ENCODE measurements around the gene FBXO21.
"Not testable (repeated sequence)": the region's sequence is repeated elsewhere in the genome, so short reads cannot be mapped to it uniquely, and the experiment has no call there.

FBXO21 gene

GRCh38 chr12:117109943-117110635, 80.2 kb downstream of the FBXO21 start:
- no peak for DNase-seq (ENCODE audit: extremely low read depth in 1 of 2, low read depth in 1 of 2)

- no peak for DNase-seq (ENCODE audit: extremely low read depth in 1 of 2, low read depth in 1 of 2)
These were observed 84.4 kb downstream of the FBXO21 start for GRCh38 chr12:117105902-117106301.

GRCh38 chr12:117104003-117104402, 86.3 kb downstream of the FBXO21 start:
- not testable (repeated sequence) for DNase-seq (ENCODE audit: extremely low read depth in 1 of 2, low read depth in 1 of 2)

GRCh38 chr12:117102800-117103181, 87.5 kb downstream of the FBXO21 start:
- DNase-seq (ENCODE audit: extremely low read depth in 1 of 2, low read depth in 1 of 2): no peak

GRCh38 chr12:117101953-117102799, 88.1 kb downstream of the FBXO21 start:
- DNase-seq (ENCODE audit: extremely low read depth in 1 of 2, low read depth in 1 of 2): no peak

- DNase-seq (ENCODE audit: extremely low read depth in 1 of 2, low read depth in 1 of 2): no peak
These were observed 89.2 kb downstream of the FBXO21 start for GRCh38 chr12:117100851-117101673.

GRCh38 chr12:117100251-117100650, 90.0 kb downstream of the FBXO21 start:
- DNase-seq (ENCODE audit: extremely low read depth in 1 of 2, low read depth in 1 of 2): no peak

GRCh38 chr12:117098361-117099217, 91.7 kb downstream of the FBXO21 start:
- no peak for DNase-seq (ENCODE audit: extremely low read depth in 1 of 2, low read depth in 1 of 2)

GRCh38 chr12:117098024-117098360, 92.3 kb downstream of the FBXO21 start:
- DNase-seq (ENCODE audit: extremely low read depth in 1 of 2, low read depth in 1 of 2): no peak

GRCh38 chr12:117097159-117097558, 93.1 kb downstream of the FBXO21 start:
- no peak for DNase-seq (ENCODE audit: extremely low read depth in 1 of 2, low read depth in 1 of 2)

GRCh38 chr12:117096501-117097042, 93.7 kb downstream of the FBXO21 start:
- DNase-seq (ENCODE audit: extremely low read depth in 1 of 2, low read depth in 1 of 2): no peak

- DNase-seq (ENCODE audit: extremely low read depth in 1 of 2, low read depth in 1 of 2): not testable (repeated sequence)
These were observed 95.1 kb downstream of the FBXO21 start for GRCh38 chr12:117095191-117095590.

GRCh38 chr12:117093918-117094630, 96.2 kb downstream of the FBXO21 start:
- no peak for DNase-seq (ENCODE audit: extremely low read depth in 1 of 2, low read depth in 1 of 2)

- DNase-seq (ENCODE audit: extremely low read depth in 1 of 2, low read depth in 1 of 2): no peak
These were observed 96.8 kb downstream of the FBXO21 start for GRCh38 chr12:117093431-117093830.

GRCh38 chr12:117092886-117093285, 97.4 kb downstream of the FBXO21 start:
- DNase-seq (ENCODE audit: extremely low read depth in 1 of 2, low read depth in 1 of 2): no peak

GRCh38 chr12:117092511-117092780, 97.8 kb downstream of the FBXO21 start:
- no peak for DNase-seq (ENCODE audit: extremely low read depth in 1 of 2, low read depth in 1 of 2)

Data from activated CD8-positive, alpha-beta memory T cell treated with anti-CD3 and anti-CD28 coated beads for 1 hour (primary cell).